ENCODE data around the gene PALD1. TPM values are rescaled to one million over a fixed set of nuclear protein-coding genes. Genes with fewer than 3 reads are reported as not detected.

Gene PALD1
- total and polyA plus RNA-seq, 2 of the 13 experiments (the other 11 are each of a cell fraction or from before 2014, with no cell fraction given), result 0.07 to 0.09 TPM

DNA sequence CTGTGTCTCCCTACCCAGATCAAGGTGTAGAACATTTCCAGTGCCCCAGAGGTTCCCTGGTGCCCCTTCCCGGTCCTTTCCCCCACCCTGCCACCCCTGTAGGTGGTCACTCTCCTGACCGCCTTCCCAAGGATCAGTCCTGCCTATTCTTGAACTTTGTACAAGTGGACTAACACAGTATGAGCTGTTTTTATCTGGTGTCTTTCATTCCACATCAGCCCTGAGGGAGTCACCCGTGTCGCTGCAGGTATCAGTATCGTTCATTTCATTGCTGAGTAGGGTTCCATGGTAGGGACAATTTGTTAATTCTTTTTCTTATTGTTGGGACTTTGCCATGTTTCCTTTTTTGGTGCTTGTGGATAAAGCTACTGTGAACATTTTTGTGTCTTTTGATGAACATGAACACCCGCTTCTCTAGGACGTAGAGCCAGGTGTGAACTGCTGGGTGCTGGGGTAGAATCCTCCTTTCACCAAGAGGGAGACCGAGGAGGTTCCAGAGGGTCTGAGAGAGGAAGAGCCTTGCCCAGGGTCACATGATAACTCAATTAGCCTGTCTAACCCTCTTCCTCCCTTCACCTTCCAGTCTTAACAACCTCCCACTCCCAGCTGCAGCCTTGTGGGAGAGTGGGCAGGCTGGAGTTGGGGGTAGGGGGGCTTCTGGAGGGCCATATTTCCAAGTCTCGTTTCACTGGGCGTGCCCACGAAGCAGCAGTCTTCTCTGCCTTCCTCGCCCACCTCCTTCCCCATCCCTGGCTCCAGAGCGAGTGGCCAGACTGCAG lies 18.0 kb downstream of the PALD1 start:
- H3K4me1 ChIP-seq (ENCODE audit: insufficient read depth, low read length), result peaks cover 23% of the 10 kb centered on the region
- no peak overlapping the region for H2AFZ ChIP-seq (ENCODE audit: low read length)
- H3K79me2 ChIP-seq (ENCODE audit: insufficient read depth, low read length), result no peaks in the 10 kb centered on the region
- no peak overlapping the region for H3K4me3 ChIP-seq (replicated peaks in 1 of 3; ENCODE audit: insufficient read depth in 1 of 3, low read depth in 2 of 3, low read length in 3 of 3)
- no peak for TF ChIP-seq PITX1 (CRISPR knock-in tag; IDR thresholded peaks at IDR 0.05)
- no peak for TF ChIP-seq ZNF17 (CRISPR knock-in tag; IDR thresholded peaks at IDR 0.05)
- no peak for TF ChIP-seq ZBTB7A (CRISPR knock-in tag; IDR thresholded peaks at IDR 0.05)
- TF ChIP-seq ZNF790 (CRISPR knock-in tag; IDR thresholded peaks at IDR 0.05; ENCODE audit: borderline replicate concordance), result no peak
- TF ChIP-seq MAFF (IDR thresholded peaks at IDR 0.05; ENCODE audit: low read depth, low read length), result no peak
- no peaks in the 10 kb centered on the region for H3K36me3 ChIP-seq (replicated peaks in 1 of 2; ENCODE audit: control insufficient read depth in 1 of 2, insufficient read depth in 2 of 2, low read length in 2 of 2)
- ATAC-seq (no peak), FAIRE-seq (no peak), DNase-seq (ENCODE audit: low spot score) (no peak)
- ChIA-PET POLR2A (no interaction called here), CTCF (ENCODE audit: low intra/inter-chr PET ratio, low total read pairs) (no interaction called here)
- H3K27ac ChIP-seq (ENCODE audit: extremely low read length, insufficient read depth, low read length), result no peak overlapping the region
- no peak overlapping the region for H3K9ac ChIP-seq (ENCODE audit: insufficient read depth, low read depth, low read length)
- 16% methylated on average over 12 of the region's 13 CpGs for WGBS (ENCODE audit: low lambda C conversion rate)
- no peaks in the 10 kb centered on the region for H4K20me1 ChIP-seq (ENCODE audit: insufficient read depth, low read length)
- no peak overlapping the region for H3K4me2 ChIP-seq (ENCODE audit: low read depth, low read length)
- H3K27me3 ChIP-seq (ENCODE audit: control insufficient read depth in 1 of 2, insufficient read depth in 2 of 2, low read length in 2 of 2), result peaks cover 5 to 26% of the 10 kb centered on the region in 2 experiments; a peak in 3 of 5 replicates
- intact Hi-C loops (cut with micrococcal nuclease; ENCODE audit: unreplicated experiment), result no loop called here
- no peaks in the 10 kb centered on the region for H3K9me3 ChIP-seq (ENCODE audit: low read length)
- no TSS peak for BruUV-seq (replicated peaks)
- in situ Hi-C loops (cut with HindIII; ENCODE audit: extremely low pct_ligation_motif_present, low pct_unique_long_range_greater_than_20kb), result no loop called here

DNA sequence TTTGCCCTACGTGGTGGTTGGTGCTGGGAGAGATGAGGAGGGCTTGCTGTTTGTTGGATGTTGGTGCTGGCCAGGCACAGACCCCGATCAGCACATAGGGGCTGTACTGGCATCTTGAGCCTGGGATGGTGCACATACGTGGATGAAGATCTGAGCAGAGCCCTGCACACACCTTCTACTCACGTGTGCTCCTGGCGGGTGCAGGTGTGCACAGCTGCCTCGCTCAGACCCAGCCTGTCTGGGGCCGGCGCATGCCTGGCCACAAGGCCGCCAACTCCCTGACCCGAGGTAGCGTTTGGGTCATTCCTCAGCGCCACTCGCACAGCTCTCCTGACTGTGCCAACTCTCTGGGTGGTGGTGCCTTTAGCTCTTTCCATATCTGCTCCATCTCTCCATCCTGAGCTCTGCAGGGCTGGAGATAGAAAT lies 18.6 kb downstream of the PALD1 start:
- in situ Hi-C loops (cut with HindIII; ENCODE audit: extremely low pct_ligation_motif_present, low pct_unique_long_range_greater_than_20kb) (no loop called here), intact Hi-C loops (cut with micrococcal nuclease; ENCODE audit: unreplicated experiment) (no loop called here)
- FAIRE-seq (no peak), DNase-seq (ENCODE audit: low spot score) (no peak), ATAC-seq (no peak)
- POLR2A ChIA-PET, result no interaction called here
- 51% methylated on average over 10 of the region's 13 CpGs for WGBS (ENCODE audit: low lambda C conversion rate)
- Histone ChIP-seq H3K27ac (ENCODE audit: extremely low read length, insufficient read depth, low read length) (no peak overlapping the region), H3K4me2 (ENCODE audit: low read depth, low read length) (no peak overlapping the region), H3K36me3 (replicated peaks in 1 of 2; ENCODE audit: control insufficient read depth in 1 of 2, insufficient read depth in 2 of 2, low read length in 2 of 2) (no peaks in the 10 kb centered on the region), H3K9me3 (ENCODE audit: low read length) (no peaks in the 10 kb centered on the region), H4K20me1 (ENCODE audit: insufficient read depth, low read length) (no peaks in the 10 kb centered on the region), H3K4me3 (replicated peaks in 1 of 3; ENCODE audit: insufficient read depth in 1 of 3, low read depth in 2 of 3, low read length in 3 of 3) (no peak overlapping the region), H3K9ac (ENCODE audit: insufficient read depth, low read depth, low read length) (no peak overlapping the region), H2AFZ (ENCODE audit: low read length) (no peak overlapping the region), H3K79me2 (ENCODE audit: insufficient read depth, low read length) (no peaks in the 10 kb centered on the region), H3K4me1 (ENCODE audit: insufficient read depth, low read length) (peaks cover 23% of the 10 kb centered on the region), H3K27me3 (ENCODE audit: control insufficient read depth in 1 of 2, insufficient read depth in 2 of 2, low read length in 2 of 2) (peaks cover 5 to 26% of the 10 kb centered on the region in 2 experiments; a peak in 3 of 5 replicates)
- no TSS peak for BruUV-seq (replicated peaks)
- CTCF ChIA-PET (ENCODE audit: low intra/inter-chr PET ratio, low total read pairs), result no interaction called here
- TF ChIP-seq ETV5 (CRISPR knock-in tag; IDR thresholded peaks at IDR 0.05; ENCODE audit: borderline replicate concordance), result no peak
- no peak for TF ChIP-seq ZEB1 (IDR thresholded peaks at IDR 0.05; ENCODE audit: insufficient replicate concordance, low read depth)
- TF ChIP-seq, protein P1, sequence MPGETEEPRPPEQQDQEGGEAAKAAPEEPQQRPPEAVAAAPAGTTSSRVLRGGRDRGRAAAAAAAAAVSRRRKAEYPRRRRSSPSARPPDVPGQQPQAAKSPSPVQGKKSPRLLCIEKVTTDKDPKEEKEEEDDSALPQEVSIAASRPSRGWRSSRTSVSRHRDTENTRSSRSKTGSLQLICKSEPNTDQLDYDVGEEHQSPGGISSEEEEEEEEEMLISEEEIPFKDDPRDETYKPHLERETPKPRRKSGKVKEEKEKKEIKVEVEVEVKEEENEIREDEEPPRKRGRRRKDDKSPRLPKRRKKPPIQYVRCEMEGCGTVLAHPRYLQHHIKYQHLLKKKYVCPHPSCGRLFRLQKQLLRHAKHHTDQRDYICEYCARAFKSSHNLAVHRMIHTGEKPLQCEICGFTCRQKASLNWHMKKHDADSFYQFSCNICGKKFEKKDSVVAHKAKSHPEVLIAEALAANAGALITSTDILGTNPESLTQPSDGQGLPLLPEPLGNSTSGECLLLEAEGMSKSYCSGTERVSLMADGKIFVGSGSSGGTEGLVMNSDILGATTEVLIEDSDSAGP (CRISPR knock-in tag; IDR thresholded peaks at IDR 0.05; ENCODE audit: borderline replicate concordance), result no peak
- TF ChIP-seq, protein P2, sequence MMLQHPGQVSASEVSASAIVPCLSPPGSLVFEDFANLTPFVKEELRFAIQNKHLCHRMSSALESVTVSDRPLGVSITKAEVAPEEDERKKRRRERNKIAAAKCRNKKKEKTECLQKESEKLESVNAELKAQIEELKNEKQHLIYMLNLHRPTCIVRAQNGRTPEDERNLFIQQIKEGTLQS (CRISPR knock-in tag; IDR thresholded peaks at IDR 0.05), result no peak
- TF ChIP-seq, protein P3, sequence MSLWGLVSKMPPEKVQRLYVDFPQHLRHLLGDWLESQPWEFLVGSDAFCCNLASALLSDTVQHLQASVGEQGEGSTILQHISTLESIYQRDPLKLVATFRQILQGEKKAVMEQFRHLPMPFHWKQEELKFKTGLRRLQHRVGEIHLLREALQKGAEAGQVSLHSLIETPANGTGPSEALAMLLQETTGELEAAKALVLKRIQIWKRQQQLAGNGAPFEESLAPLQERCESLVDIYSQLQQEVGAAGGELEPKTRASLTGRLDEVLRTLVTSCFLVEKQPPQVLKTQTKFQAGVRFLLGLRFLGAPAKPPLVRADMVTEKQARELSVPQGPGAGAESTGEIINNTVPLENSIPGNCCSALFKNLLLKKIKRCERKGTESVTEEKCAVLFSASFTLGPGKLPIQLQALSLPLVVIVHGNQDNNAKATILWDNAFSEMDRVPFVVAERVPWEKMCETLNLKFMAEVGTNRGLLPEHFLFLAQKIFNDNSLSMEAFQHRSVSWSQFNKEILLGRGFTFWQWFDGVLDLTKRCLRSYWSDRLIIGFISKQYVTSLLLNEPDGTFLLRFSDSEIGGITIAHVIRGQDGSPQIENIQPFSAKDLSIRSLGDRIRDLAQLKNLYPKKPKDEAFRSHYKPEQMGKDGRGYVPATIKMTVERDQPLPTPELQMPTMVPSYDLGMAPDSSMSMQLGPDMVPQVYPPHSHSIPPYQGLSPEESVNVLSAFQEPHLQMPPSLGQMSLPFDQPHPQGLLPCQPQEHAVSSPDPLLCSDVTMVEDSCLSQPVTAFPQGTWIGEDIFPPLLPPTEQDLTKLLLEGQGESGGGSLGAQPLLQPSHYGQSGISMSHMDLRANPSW (CRISPR knock-in tag; IDR thresholded peaks at IDR 0.05; ENCODE audit: borderline replicate concordance), result no peak
- no peak for TF ChIP-seq ATRX (CRISPR knock-in tag; IDR thresholded peaks at IDR 0.05; ENCODE audit: borderline replicate concordance)
- no peak for TF ChIP-seq ZC3H13 (CRISPR knock-in tag; IDR thresholded peaks at IDR 0.05)
- TF ChIP-seq SSRP1 (CRISPR knock-in tag; IDR thresholded peaks at IDR 0.05), result no peak

All from HepG2 (cell line).